ENCODE measurements around the gene ST6GALNAC3.
A peak's percentile ranks its signal among the peaks of the same experiment; 100 is the strongest.
"Not testable (repeated sequence)": the region's sequence is repeated elsewhere in the genome, so short reads cannot be mapped to it uniquely, and the experiment has no call there.

ST6GALNAC3 gene

DNA sequence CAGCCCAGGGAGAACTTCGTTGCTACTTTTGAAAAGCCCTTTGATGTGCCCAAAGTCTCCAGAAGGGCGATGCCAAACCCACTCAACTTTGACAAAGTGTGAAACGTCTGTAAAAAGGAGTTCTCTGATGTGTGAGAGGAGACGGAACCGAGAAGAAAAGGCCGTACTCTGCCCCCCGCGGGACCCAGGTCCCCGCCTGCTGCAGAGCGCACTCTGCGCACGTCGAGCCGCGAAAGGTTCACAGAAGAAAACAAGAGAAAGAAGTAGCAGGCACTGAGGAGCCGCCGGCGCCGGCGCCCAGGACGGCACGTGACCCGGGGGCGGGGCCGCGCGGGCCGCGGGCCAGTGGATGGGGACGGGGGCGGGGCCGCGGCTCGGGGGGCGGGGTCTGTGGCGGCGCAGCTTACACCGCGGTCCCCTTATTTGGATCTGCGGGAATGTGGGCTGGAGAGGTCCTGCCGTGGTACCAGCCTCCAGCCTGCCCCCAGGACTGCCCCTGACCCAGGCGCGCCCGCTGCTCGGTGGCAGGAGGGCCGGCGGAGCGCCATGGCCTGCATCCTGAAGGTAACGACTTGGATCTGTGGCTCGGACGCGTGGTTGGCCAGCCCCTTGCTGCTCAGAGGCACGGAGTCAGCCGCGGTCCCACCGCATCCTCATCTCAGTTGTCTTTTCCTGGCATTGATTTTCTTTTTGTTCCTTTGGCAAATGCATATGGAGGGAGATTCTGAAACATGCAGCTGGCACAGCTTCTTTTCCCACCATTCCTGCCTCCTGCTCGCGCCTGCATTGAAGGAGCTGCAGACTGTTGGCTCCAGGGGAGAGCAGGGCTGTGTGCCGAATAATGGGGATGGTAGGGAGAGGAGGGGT is at the start of gene ST6GALNAC3:
ST6GALNAC3 (plus strand) TSS at position 426 of the 867 bp plus-strand sequence.
- DNase-seq: peak; percentile 45 to 86 (median 71)

DNA sequence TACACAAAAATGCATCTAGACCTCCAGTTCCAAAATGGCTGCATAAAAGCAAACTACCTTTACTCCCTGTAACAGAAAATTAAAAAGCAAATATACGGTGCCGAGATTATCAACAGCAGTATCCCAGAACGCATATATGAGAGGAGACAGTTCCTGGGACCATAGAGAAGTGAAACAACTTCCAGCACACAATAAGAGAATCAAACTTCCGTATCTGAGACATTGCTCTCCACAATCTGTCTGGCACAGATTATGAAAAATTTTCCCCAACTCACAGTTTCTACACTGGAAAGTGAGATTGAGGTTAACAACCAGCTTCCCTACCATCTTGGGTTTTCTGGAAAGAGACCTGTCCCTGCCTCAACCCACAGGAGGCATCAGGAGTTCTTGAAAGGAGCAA is 47.2 kb upstream of the ST6GALNAC3 start:
- no peak for DNase-seq

DNA sequence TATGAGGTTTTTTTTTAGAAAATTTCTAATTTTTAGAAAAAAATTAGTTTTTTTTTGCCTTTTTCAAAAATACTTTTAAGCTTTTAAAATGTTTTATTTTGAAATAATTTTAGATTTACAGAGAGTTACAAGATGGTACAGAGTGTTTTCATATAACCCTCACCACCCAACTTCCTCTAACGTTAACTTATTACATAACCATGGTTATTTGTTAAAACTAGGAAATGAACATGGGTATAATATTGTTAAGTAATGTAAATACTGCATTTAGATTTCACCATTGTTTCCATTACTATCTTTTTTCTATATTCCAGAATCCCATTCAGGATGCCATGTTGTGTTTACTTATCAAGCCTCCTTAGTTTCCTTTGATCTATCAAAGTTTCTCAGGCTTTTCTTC is 45.2 kb upstream of the ST6GALNAC3 start:
- DNase-seq: no peak

DNA sequence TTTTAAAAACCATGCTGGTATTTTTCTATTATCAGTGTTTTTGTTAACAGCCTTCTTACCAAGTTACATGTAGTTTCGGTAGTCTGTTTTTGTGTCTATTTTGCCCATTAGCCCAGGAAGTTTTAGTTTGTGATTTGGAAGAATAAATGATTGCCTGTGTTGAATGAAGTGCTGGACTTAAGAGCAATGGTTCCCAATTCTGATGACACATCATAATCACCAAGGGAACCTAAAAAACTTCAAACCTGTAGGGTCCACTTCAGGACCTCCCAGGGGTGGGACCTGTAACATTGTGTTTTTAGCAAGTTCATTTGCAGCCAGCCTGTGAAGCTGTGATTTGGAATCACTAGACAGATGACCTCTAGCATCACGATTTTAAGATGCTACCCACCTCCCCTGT is 43.0 kb upstream of the ST6GALNAC3 start:
- DNase-seq: no peak

DNA sequence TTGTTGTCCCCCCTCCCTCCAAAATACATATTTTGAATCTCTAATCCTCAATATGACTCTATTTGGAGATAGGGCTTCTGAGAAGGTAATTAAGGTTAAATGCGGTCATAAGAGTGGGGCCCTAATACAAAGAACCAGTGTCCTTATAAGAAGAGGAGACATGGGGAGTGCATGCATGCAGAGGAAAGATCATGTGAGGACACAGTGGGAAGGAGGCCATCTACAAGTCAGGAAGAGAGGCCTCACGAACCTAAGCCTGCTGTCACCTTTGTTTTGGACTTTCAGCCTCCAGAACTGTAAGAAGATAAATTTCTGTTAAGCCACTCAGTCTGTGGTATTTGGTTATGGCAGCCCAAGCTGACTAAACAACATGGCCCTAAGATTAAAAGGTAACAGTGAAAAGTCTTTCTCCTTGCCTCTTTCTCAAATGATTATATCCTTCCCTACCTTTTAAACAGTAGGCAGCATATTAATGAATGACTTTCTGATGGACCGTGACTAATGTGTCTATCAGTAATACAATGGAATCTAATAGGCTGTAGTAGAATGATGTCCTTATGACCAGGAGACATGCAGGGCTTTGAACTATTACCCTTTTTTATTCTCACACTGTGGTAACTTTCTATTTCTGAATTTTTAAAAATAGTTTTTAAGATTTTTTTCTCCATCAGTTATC is 40.6 kb upstream of the ST6GALNAC3 start:
- no peak for DNase-seq

DNA sequence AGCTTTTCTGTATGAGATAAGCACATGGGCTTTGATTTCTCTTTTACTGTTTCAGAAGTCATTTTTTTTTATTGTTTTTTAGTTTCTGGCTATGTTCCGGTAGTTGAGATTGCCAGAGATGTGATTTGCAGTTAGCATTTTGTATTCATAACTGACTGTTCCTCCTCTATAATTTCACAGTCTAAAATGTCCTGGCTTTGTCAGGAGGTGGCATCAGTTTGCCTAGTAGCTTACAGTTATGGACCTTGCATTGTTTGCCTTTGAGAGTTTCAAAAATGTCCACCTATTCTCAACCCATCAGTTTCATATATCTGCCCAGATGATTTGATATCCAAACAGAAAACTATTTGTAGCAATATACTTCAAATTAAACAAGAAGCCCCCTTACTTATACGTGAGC is 39.5 kb upstream of the ST6GALNAC3 start:
- no peak for DNase-seq

DNA sequence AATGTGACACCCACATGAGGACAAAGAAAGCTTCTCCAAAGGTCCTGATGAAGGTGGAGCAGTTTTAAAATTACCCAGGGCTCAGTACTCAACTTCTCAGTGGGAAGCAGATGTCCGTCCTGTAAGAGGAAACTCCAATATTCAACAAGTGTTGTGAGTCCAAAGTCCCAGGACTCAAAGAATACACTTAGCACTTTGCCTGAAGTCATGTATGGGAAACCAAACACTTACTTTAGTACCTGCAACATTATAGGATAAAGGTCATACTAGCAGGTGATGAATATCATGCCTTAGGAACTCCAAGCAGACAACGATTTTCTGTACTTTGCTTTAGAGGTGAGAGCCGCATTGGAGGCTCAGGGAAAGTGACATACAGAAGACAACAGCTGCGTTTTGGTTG is 37.2 kb upstream of the ST6GALNAC3 start:
- DNase-seq: no peak

DNA sequence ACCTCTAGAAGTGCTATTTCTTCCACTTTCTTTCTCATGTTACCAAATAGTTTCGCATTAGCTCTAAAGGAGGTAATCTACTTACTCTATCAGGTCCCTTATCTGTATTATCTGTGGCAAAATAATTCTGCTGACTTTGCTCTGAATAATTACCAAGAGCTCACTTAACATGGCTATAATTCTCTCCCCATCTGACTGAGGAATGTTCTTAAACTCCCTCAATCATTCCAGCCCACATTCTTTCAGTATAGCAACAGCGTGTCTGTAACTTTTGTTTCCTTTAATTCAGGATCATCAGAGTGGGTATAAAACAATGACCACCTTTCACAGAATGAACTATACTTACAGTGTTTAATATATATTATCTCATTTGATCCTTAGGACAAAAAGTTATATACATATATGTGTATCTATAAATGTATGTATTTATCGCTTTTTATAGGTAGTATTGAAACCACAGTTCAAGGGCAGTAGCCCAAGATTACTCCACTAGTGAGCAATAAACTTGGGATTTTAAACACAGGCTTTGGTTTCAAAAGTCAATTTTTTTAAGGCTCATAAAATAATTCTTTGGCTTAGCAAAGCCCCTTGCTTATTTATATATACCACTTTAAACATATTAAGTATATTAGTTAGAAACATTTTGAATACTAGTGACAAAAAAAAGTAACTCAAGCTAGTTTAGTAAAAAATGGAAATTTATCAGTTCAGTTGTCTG is 36.1 kb upstream of the ST6GALNAC3 start:
- DNase-seq: no peak

DNA sequence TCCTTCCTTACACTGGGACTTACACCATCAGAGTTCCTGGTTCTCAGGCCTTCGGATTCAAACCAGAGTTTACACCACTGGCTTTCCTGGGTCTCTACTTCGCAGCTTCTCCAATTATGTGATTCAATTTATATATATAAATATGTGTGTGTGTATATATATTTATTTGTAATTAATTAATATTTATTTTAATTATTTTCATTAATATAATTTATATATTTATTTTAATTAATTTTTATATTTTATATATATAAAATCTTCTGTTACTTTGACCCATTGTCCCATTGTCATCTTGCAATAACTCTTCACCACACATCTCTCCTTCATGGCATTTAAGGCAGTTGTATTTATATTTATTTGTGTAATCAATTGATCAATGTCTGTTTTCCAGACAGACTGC is 28.4 kb upstream of the ST6GALNAC3 start:
- DNase-seq: no peak

DNA sequence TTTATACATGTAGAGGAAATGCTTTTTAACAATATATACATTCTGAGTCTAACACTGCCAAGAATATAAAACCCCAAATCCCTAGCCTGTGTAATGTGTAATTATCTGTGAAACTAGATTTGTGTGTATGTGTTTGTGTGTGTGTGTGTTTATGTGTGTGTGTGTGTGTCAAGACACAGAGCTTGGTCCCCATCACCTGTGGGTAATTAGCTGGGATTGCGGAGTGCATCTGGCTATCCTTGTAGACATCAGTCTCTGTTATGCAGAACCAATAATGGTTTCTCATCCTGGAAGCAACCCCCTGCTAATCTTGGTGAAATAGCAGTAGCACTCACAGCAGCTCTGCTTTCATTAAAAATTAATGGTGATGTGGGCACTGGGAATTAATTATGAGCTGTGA is 26.3 kb upstream of the ST6GALNAC3 start:
- DNase-seq: no peak

DNA sequence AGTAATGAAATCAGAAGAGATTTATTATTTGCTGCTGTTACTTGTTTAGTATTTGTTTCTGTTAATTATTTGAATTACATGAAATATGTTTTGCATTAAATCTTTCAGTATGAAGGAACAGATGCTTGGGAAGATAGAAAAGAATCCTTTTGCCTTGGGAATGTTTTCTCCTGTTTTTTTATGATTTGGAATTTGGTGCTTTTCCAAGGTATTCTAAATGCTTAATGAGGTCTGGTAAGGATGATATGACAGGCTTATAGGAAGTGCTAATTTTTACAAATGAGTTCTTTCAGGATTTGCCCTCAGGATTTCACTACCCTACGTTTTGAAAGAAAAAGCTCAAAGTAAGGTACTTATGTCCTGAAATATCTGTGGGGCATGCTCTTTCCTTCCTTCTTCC is 25.6 kb upstream of the ST6GALNAC3 start:
- no peak for DNase-seq

DNA sequence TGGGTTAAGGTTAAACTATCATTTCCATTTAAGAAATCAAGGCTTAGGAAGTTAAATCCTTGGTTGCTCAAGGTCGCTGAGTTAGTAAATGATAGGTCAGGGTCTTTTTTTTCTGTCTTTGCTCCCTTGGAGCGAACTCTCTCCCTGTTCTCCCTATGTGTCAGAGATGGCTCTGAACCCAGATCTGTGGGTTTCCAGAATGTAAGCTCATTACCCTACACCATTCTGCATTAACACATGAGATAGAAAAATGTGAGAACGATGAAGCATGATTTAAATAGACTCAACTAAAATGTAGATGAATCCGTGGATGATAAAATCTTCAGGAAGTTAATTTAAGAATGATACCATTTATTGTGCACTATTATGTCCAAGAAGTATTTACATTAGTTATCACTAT is 25.0 kb upstream of the ST6GALNAC3 start:
- no peak for DNase-seq

DNA sequence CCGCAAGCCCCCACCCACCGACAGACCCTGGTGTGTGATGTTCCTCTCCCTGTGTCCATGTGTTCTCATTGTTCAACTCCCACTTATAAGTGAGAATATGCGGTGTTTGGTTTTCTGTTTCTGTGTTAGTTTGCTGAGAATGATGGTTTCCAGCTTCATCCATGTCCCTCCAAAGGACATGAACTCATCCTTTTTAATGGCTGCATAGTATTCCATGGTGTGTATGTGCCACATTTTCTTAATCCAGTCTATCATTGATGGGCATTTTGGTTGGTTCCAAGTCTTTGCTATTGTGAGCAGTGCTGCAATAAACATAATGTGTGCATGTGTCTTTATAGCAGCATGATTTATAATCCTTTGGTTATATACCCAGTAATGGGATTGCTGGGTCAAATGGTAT is 24.5 kb upstream of the ST6GALNAC3 start:
- DNase-seq: not testable (repeated sequence)

DNA sequence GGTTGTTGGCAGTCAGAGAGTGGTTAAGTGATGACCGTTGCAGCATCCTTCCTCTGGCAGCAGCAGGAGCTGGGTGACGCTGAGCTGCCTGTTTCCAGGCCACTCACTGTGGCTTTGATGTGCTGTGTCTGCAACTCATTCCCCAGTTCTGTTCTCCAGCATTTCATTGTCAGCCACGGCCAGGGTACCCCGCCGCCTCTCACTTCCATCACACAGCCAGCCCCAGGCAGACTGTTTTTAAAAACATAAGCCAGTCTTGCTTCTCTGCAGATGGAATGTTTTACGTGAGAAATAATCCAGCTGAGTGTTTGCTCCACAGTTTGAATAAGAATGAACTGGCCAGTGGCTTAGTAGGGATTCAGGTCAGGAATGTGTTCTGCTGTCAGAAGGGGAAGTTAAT is 21.5 kb upstream of the ST6GALNAC3 start:
- DNase-seq: no peak

DNA sequence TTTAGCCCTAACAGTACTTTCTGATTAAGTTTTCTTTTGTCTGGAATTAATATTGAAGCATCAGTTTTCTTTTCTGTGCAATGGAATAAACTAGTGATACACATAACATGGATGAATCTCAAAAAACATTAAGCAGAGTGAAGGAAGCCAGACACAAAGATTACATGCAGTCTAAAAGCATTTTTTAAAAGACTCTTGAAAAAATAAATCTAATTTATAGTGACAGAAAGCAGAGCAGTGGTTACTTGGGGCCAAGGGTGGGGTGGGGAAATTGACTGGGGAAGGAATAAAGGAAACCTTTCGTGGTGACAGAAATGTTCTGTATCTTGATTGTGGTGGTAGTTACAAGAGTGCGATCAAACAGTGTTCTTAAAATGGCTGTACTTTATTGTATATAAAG is 20.2 kb upstream of the ST6GALNAC3 start:
- DNase-seq: no peak

DNA sequence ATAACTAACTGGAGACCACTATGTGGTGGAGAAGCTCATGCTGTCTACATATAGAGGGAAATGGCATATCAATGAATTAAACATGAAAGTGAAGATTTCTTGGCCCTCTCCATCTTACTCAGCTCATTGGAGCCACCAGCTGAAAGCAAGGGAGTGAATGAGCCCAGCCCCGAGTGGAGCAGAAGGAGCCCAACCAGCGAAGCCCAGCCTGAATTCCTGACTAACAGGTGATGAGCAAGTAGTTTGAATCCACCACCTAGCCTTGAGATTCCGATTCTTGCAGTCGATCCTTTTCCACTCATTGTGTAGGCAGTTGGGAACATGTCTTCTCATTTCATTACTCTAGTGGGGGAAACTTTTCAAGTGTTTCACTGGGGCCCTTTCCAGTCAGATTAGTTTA is 18.6 kb upstream of the ST6GALNAC3 start:
- DNase-seq: no peak

DNA sequence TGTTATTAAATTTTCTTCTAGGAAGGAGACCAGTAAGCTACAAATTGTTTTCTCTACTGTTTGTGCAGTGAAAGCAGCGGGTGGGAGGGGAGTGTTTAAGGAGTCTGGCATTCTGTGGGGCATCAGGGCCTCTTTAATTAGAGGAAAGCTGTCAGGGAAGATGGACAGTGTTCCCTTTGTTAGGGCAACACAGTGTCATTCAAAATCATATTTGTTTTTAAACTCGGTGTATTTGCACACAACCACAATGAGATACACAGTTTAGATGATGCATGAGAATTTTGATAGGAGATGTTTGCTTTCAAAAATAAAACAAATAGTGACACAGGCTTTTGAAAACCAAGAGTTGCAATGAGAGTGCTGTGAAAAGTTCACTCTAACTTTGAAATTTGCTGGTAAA is 15.1 kb upstream of the ST6GALNAC3 start:
- no peak for DNase-seq

DNA sequence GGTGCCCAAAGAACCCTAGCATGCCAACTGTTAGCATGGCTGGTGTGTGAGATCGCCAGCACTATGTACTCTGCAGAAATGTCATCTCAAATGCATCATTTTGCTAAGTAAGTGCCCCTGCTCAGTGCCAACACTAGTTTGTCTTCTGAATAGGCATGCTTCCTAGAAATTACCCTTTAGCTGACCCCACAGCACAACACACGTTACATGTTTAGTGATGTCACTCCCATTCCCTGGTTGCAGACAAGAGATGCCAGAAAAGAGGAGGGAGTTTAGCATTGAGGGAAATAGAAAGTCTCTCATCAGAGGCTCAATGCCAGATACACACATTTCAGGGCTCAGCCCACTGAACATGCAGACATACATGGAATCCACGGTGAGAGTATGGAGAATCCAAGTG is 9.3 kb upstream of the ST6GALNAC3 start:
- DNase-seq: no peak

DNA sequence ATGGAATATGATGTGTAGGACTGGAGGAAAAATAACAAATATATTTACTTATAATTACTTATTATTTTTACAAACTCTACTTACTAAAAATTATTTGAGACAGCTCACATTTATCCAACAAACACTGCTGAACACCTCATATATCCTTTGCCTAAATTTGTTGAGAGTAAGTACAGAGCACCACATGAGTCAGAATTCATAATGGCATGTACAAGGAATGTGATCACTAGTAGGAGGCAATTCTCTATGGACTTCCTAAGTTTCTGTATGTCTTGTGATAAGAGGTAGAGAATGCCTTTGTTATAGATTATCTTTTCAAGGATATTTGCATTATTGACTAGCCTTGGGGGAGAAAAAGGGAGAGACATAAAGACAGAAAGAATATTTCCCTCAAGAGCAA is 8.2 kb upstream of the ST6GALNAC3 start:
- DNase-seq: no peak

DNA sequence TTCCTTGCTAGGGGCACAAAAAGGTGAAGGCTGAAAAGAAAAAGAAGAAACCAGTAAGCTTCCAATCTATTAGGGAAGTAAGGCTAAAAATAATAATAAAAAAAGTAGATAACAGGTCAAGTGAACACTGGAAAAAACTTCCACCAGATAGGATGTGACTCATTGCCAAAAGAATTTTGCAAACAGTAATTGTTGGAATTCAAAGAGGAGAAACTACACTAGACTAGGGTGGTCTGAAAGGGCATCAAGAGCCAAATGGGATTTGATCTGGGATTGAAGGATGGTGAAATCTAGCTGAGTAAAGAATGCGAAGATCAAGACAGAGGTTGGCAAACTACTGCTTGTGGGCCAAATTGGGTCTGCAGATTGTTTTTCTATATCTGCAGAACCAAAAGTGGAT is 6.0 kb upstream of the ST6GALNAC3 start:
- no peak for DNase-seq

DNA sequence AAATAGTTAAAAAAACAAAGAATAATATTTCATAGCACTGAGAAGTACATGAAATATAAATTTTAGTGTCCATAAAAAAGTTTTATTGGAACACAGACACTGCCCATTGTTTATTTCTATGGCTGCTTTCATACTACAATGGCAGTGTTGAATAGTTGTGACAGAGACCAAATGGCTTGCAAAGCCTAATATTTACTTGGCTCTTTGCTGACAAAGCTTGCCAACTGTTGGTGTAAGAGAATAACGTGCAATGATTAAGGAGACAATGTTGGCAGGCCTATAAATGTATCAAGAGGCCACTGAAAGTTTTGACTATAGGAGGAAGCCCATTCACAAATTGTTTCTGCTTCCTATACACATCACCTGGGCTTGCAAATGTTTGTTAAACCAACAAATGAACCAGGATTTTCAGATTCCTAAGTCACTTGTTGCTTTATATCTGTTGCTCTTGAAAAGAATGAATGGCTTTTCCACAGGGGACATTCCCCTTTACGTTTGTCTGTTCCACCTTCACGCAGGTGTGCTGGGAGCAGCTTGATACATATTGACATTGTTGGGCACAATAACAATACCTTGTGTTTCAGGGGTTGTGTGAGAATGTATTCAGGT is 5.5 kb upstream of the ST6GALNAC3 start:
- DNase-seq: no peak

DNA sequence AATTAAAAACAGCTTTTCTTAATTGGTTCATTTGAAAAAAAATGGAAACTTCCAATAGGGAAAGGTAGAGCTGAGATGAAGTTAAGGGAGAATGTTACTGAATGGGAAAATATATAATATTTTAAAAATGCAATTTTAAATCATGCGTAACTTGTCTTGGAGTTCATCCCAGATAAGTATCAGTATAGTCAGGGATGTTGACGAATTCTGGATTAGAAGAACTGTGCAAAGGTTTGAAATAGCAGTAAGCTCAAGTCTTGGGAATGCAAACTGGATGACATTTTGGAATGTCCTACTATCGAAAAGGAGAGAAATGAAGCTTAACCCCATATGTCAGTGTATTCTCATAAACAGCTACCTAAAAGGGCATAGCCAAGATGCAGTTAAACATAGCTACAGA is 4.0 kb upstream of the ST6GALNAC3 start:
- no peak for DNase-seq

DNA sequence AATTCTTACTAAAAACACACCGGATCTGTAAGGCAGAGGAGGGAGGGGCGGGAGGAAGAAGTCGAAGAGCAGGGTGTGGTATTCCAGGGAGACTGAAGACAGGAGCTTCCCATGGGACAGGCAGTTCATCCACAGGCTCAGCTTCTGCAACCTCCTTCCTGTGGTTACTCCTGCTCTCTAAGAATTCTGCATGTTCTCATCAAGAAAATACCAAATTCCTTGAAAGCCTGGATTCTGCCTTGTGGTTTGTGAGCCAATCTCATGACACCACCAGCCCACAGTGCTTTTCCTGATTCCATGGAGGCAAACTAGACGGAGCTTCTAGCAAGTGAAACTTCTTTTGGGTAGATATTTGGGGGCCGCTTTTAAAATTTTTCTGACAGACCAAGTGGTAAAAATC is 1.1 kb upstream of the ST6GALNAC3 start:
- no peak for DNase-seq

DNA sequence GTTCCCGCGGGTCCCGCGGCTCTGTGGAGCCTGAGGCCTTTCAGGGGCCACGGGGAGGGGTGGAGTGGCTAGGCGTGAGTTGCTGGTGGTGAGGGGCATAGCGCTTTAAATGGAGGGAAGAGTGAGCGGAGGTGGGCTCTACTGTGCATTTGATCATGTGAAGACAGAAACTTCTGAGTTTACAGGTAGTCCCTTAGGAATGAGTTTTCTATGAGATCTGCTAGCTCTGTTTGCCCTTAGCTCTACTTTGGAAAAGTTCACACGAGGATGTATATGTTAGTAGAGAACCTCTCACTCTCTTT is 593 bp downstream of the ST6GALNAC3 start:
- no peak for DNase-seq
